ENCODE results near the gene USH2A. TPM values are rescaled to one million over a fixed set of nuclear protein-coding genes. Genes with fewer than 3 reads are reported as not detected.

Gene USH2A
- total RNA-seq, 4 donors from 2014 or later: not detected

DNA sequence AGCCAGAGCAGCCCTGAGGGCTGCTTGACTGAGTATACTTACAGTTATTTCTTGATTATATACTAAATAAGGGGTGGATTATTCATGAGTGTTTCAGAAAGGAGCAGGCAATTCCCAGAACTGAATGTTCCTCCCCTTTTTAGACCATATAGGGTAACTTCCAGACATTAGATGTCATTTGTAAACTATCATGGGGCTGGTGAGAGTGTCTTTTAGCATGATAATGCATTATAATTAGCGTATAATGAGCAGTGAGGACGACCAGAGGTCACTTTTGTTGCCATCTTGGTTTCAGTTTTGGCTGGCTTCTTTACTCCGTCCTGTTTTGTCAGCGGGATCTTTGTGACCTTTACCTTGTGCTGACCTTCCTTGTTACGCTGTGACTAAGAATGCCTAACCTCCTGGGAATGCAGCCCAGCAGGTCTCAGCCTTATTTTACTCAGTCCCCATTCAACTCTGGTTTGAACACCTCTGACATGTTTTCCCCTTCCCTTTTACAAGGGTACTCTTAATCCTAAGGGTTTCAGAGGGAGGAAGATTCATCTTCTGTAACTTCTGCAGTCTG, 840.0 kb downstream of the USH2A start:
- TF ChIP-seq, protein P1, sequence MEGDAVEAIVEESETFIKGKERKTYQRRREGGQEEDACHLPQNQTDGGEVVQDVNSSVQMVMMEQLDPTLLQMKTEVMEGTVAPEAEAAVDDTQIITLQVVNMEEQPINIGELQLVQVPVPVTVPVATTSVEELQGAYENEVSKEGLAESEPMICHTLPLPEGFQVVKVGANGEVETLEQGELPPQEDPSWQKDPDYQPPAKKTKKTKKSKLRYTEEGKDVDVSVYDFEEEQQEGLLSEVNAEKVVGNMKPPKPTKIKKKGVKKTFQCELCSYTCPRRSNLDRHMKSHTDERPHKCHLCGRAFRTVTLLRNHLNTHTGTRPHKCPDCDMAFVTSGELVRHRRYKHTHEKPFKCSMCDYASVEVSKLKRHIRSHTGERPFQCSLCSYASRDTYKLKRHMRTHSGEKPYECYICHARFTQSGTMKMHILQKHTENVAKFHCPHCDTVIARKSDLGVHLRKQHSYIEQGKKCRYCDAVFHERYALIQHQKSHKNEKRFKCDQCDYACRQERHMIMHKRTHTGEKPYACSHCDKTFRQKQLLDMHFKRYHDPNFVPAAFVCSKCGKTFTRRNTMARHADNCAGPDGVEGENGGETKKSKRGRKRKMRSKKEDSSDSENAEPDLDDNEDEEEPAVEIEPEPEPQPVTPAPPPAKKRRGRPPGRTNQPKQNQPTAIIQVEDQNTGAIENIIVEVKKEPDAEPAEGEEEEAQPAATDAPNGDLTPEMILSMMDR (IDR thresholded peaks at IDR 0.05): no peak
- ATAC-seq (ENCODE audit: low FRiP score): no peak
- no peak for DNase-seq (ENCODE audit: low spot score)

DNA sequence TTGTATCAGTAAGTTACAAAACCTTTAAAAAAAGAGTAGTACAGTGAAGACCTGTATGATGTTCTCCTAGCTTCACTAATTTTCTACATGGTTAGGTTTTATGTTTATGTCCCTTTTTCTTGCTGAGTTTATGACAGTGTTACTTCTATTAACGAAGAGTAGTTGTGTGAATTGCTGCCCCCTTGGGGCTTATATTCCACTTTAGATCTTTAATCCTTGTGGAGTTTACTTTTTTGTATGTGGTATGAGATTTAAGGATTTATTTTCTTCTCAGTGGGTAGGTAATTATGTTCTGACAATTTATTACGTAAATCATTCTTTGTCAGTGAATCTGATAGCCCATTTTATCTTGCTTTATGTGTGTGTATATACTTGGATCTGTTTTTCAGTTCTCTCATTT, 841.4 kb downstream of the USH2A start:
- TF ChIP-seq, protein P1 (IDR thresholded peaks at IDR 0.05): no peak
- no peak for ATAC-seq (ENCODE audit: low FRiP score)
- no peak for DNase-seq (ENCODE audit: low spot score)

Small RNA genes within 50 kb of the gene (small RNA-seq; reads per million reads assigned to genes)
- gene MRPS18BP1: not detected
- gene RF00108: not detected
